ENCODE data around the gene MALAT1. TPM values are rescaled to one million over a fixed set of nuclear protein-coding genes. Genes with fewer than 3 reads are reported as not detected.

Gene MALAT1
- total and polyA plus RNA-seq, 4 donors, result 228 to 18,225 (median 8,236) TPM

- H3K27me3 ChIP-seq (ENCODE audit: control insufficient read depth in 1 of 2, insufficient read depth in 2 of 2, low read length in 1 of 2), result no peaks in the 10 kb centered on the region
- H3K4me3 ChIP-seq (ENCODE audit: low read length in 2 of 2), result no peak overlapping the region
- H3K4me1 ChIP-seq (ENCODE audit: control insufficient read depth in 1 of 2, insufficient read depth in 2 of 2, low read length in 2 of 2), result no peaks in the 10 kb centered on the region
- H3K36me3 ChIP-seq (ENCODE audit: control insufficient read depth in 1 of 2, insufficient read depth in 2 of 2, low read length in 1 of 2), result peaks cover 2 to 10% of the 10 kb centered on the region in 2 donors
- no peaks in the 10 kb centered on the region for H3K9me3 ChIP-seq (ENCODE audit: control insufficient read depth, low read length)
- 81% methylated on average over 12 of the region's 12 CpGs for WGBS, 2 donors
- ATAC-seq (ENCODE audit: low FRiP score), result no peak
- intact Hi-C loops (cut with DNase I), result no loop called here
- no peak for DNase-seq
- H3K27ac ChIP-seq (ENCODE audit: low read depth in 1 of 2, low read length in 2 of 2), result no peak overlapping the region
Observed at GRCh38 chr11:65528819-65529350, 30.0 kb downstream of the MALAT1 start.

- intact Hi-C loops (cut with DNase I), result no loop called here
- Histone ChIP-seq H3K36me3 (ENCODE audit: control insufficient read depth in 1 of 2, insufficient read depth in 2 of 2, low read length in 1 of 2) (peaks cover 2 to 10% of the 10 kb centered on the region in 2 donors), H3K9me3 (ENCODE audit: control insufficient read depth, low read length) (no peaks in the 10 kb centered on the region), H3K4me1 (ENCODE audit: control insufficient read depth in 1 of 2, insufficient read depth in 2 of 2, low read length in 2 of 2) (no peaks in the 10 kb centered on the region), H3K27me3 (ENCODE audit: control insufficient read depth in 1 of 2, insufficient read depth in 2 of 2, low read length in 1 of 2) (no peaks in the 10 kb centered on the region), H3K4me3 (ENCODE audit: low read length in 2 of 2) (no peak overlapping the region), H3K27ac (ENCODE audit: low read depth in 1 of 2, low read length in 2 of 2) (no peak overlapping the region)
- 80 to 82% methylated on average over 10 of the region's 10 CpGs for WGBS, 2 donors
- ATAC-seq (ENCODE audit: low FRiP score) (no peak), DNase-seq (no peak)
Observed at GRCh38 chr11:65529475-65530156, 30.8 kb downstream of the MALAT1 start.

GRCh38 chr11:65530157-65530496 lies 31.3 kb downstream of the MALAT1 start:
- Histone ChIP-seq H3K9me3 (ENCODE audit: control insufficient read depth, low read length) (no peaks in the 10 kb centered on the region), H3K4me1 (ENCODE audit: control insufficient read depth in 1 of 2, insufficient read depth in 2 of 2, low read length in 2 of 2) (no peaks in the 10 kb centered on the region), H3K4me3 (ENCODE audit: low read length in 2 of 2) (no peak overlapping the region), H3K36me3 (ENCODE audit: control insufficient read depth in 1 of 2, insufficient read depth in 2 of 2, low read length in 1 of 2) (peaks cover 2 to 10% of the 10 kb centered on the region in 2 donors), H3K27me3 (ENCODE audit: control insufficient read depth in 1 of 2, insufficient read depth in 2 of 2, low read length in 1 of 2) (no peaks in the 10 kb centered on the region), H3K27ac (ENCODE audit: low read depth in 1 of 2, low read length in 2 of 2) (no peak overlapping the region)
- WGBS, 2 donors, result 76 to 81% methylated on average over 5 of the region's 5 CpGs
- DNase-seq (no peak), ATAC-seq (ENCODE audit: low FRiP score) (no peak)
- intact Hi-C loops (cut with DNase I), result no loop called here

GRCh38 chr11:65532388-65533064 lies 33.7 kb downstream of the MALAT1 start:
- no peak for ATAC-seq (ENCODE audit: low FRiP score)
- H3K9me3 ChIP-seq (ENCODE audit: control insufficient read depth, low read length), result no peaks in the 10 kb centered on the region
- H3K4me3 ChIP-seq (ENCODE audit: low read length in 2 of 2), result no peak overlapping the region
- peaks cover 2 to 10% of the 10 kb centered on the region in 2 donors for H3K36me3 ChIP-seq (ENCODE audit: control insufficient read depth in 1 of 2, insufficient read depth in 2 of 2, low read length in 1 of 2)
- no peaks in the 10 kb centered on the region for H3K4me1 ChIP-seq (ENCODE audit: control insufficient read depth in 1 of 2, insufficient read depth in 2 of 2, low read length in 2 of 2)
- no peak for DNase-seq
- WGBS, 2 donors, result 84 to 87% methylated on average over 15 of the region's 15 CpGs
- intact Hi-C loops (cut with DNase I), result no loop called here
- H3K27ac ChIP-seq (ENCODE audit: low read depth in 1 of 2, low read length in 2 of 2), result no peak overlapping the region
- H3K27me3 ChIP-seq (ENCODE audit: control insufficient read depth in 1 of 2, insufficient read depth in 2 of 2, low read length in 1 of 2), result no peaks in the 10 kb centered on the region

- intact Hi-C loops (cut with DNase I), result no loop called here
- Histone ChIP-seq H3K27me3 (ENCODE audit: control insufficient read depth in 1 of 2, insufficient read depth in 2 of 2, low read length in 1 of 2) (no peaks in the 10 kb centered on the region), H3K9me3 (ENCODE audit: control insufficient read depth, low read length) (no peaks in the 10 kb centered on the region), H3K4me3 (ENCODE audit: low read length in 2 of 2) (no peak overlapping the region), H3K4me1 (ENCODE audit: control insufficient read depth in 1 of 2, insufficient read depth in 2 of 2, low read length in 2 of 2) (no peaks in the 10 kb centered on the region), H3K27ac (ENCODE audit: low read depth in 1 of 2, low read length in 2 of 2) (no peak overlapping the region), H3K36me3 (ENCODE audit: control insufficient read depth in 1 of 2, insufficient read depth in 2 of 2, low read length in 1 of 2) (peaks cover 1 to 10% of the 10 kb centered on the region in 2 donors)
- ATAC-seq (ENCODE audit: low FRiP score), result no peak
- no peak for DNase-seq
- 75 to 79% methylated on average over 9 of the region's 9 CpGs for WGBS, 2 donors
Observed at GRCh38 chr11:65535102-65535501, 36.3 kb downstream of the MALAT1 start.

- H3K27ac ChIP-seq (ENCODE audit: low read depth in 1 of 2, low read length in 2 of 2), result no peak overlapping the region
- H3K9me3 ChIP-seq (ENCODE audit: control insufficient read depth, low read length), result no peaks in the 10 kb centered on the region
- peaks cover 0 to 2% of the 10 kb centered on the region in 2 donors for H3K36me3 ChIP-seq (ENCODE audit: control insufficient read depth in 1 of 2, insufficient read depth in 2 of 2, low read length in 1 of 2)
- WGBS, 2 donors, result 63 to 70% methylated on average over 11 to 12 of the region's 12 CpGs
- no peak for ATAC-seq (ENCODE audit: low FRiP score)
- no peak overlapping the region for H3K4me3 ChIP-seq (ENCODE audit: low read length in 2 of 2)
- no peaks in the 10 kb centered on the region for H3K27me3 ChIP-seq (ENCODE audit: control insufficient read depth in 1 of 2, insufficient read depth in 2 of 2, low read length in 1 of 2)
- intact Hi-C loops (cut with DNase I), result no loop called here
- no peaks in the 10 kb centered on the region for H3K4me1 ChIP-seq (ENCODE audit: control insufficient read depth in 1 of 2, insufficient read depth in 2 of 2, low read length in 2 of 2)
- DNase-seq, result no peak
Observed at GRCh38 chr11:65536412-65537295, 37.8 kb downstream of the MALAT1 start.

- H3K36me3 ChIP-seq (ENCODE audit: control insufficient read depth in 1 of 2, insufficient read depth in 2 of 2, low read length in 1 of 2), result peaks cover 0 to 2% of the 10 kb centered on the region in 2 donors
- H3K4me1 ChIP-seq (ENCODE audit: control insufficient read depth in 1 of 2, insufficient read depth in 2 of 2, low read length in 2 of 2), result no peaks in the 10 kb centered on the region
- no peak for DNase-seq
- no peaks in the 10 kb centered on the region for H3K27me3 ChIP-seq (ENCODE audit: control insufficient read depth in 1 of 2, insufficient read depth in 2 of 2, low read length in 1 of 2)
- no peak overlapping the region for H3K4me3 ChIP-seq (ENCODE audit: low read length in 2 of 2)
- WGBS, 2 donors, result 71 to 77% methylated on average over 2 of the region's 2 CpGs
- no peak for ATAC-seq (ENCODE audit: low FRiP score)
- no peak overlapping the region for H3K27ac ChIP-seq (ENCODE audit: low read depth in 1 of 2, low read length in 2 of 2)
- intact Hi-C loops (cut with DNase I), result no loop called here
- H3K9me3 ChIP-seq (ENCODE audit: control insufficient read depth, low read length), result no peaks in the 10 kb centered on the region
Observed at GRCh38 chr11:65537296-65537597, 38.4 kb downstream of the MALAT1 start.

- WGBS, 2 donors, result 52 to 61% methylated on average over 18 of the region's 18 CpGs
- no peaks in the 10 kb centered on the region for H3K4me1 ChIP-seq (ENCODE audit: control insufficient read depth in 1 of 2, insufficient read depth in 2 of 2, low read length in 2 of 2)
- H3K27ac ChIP-seq (ENCODE audit: low read depth in 1 of 2, low read length in 2 of 2), result no peak overlapping the region
- DNase-seq (no peak), ATAC-seq (ENCODE audit: low FRiP score) (no peak)
- H3K36me3 ChIP-seq (ENCODE audit: control insufficient read depth in 1 of 2, insufficient read depth in 2 of 2, low read length in 1 of 2), result peaks cover 0 to 1% of the 10 kb centered on the region in 2 donors
- H3K9me3 ChIP-seq (ENCODE audit: control insufficient read depth, low read length), result no peaks in the 10 kb centered on the region
- H3K4me3 ChIP-seq (ENCODE audit: low read length in 2 of 2), result no peak overlapping the region
- H3K27me3 ChIP-seq (ENCODE audit: control insufficient read depth in 1 of 2, insufficient read depth in 2 of 2, low read length in 1 of 2), result no peaks in the 10 kb centered on the region
- intact Hi-C loops (cut with DNase I), result no loop called here
Observed at GRCh38 chr11:65537620-65538231, 38.9 kb downstream of the MALAT1 start.

Data from aorta (tissue), 5 donors.